Sciatic nerve (tissue), 2 donors: Measurements from ENCODE around the gene MS4A18. TPM values are rescaled to one million over a fixed set of nuclear protein-coding genes. Genes with fewer than 3 reads are reported as not detected.
"Not testable (repeated sequence)": the region's sequence is repeated elsewhere in the genome, so short reads cannot be mapped to it uniquely, and the experiment has no call there.

ENCODE experiments used
- ATAC-seq: fragments of 200-7000 bp; cut with Tn5 transposase; one replicate; pipeline ENCODE4 v1.9.1; 2020; ENCODE audit warnings: mild to moderate bottlenecking, moderate library complexity
- DNase-seq: peaks from one replicate; pipeline ENCODE4 v3.0.0-alpha.2; 2020; ENCODE audit warnings: low spot score
- intact Hi-C: fragments of 100-400 bp; cut with DNase I; formaldehyde crosslinking; loops from one replicate; pipeline ENCODE4 v1.14.2; 2022
- total RNA-seq: library from RNA; stranded (reverse); fragmentation: NEBNext Ultra II Directional; extraction: Animal tissue kit (Norgen Biotek cat#: 25700); gene quantifications from one replicate; pipeline ENCODE4 v1.2.1, GENCODE V29; 2021
- donor health status: DM: no; HTN: no; CAD: no.
- donor health status: DM: no; HTN: no; CAD: no.

MS4A18 gene
- total RNA-seq, 1 donor from 2014 or later: not detected

DNA sequence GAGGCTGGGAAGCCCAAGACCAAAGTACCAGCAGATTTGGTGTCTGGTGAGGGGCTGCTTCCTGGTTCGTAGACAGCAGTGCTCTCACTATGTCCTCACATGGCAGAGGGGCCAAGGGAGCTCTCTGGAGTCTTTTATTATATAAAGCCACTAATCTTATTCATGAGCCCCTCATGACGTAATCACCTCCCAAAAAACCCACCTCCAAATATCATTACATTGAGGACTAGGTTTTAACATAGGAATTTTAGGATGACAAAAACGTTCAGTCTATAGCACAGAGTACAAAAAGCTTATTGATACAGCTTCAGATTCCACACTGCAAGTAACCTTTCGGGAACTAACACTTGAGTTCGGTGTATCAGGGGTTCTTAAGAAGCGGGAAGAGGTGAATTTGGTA is 4.1 kb upstream of the MS4A18 start:
- intact Hi-C loops: no loop called here
- DNase-seq (no peak), ATAC-seq (no peak)

DNA sequence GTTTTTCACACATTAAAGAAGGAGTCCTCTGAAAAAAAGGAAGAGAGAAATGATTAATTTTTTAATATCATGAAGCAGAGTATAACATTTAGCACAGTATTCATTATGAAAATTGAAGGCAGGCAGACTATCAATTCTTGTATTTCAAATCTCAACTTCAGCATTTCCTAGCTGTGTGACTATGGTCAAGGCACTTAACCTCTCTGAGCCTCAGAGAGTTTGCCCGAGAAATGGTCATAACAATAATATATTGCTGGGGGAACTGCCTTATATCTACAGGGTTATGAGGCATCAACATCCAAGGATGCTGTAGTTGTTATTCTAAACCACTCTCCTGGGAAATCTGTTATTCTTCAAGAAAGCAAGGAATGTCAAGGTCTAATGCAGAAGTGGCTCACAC is 1.1 kb downstream of the MS4A18 start:
- intact Hi-C loops: no loop called here

DNA sequence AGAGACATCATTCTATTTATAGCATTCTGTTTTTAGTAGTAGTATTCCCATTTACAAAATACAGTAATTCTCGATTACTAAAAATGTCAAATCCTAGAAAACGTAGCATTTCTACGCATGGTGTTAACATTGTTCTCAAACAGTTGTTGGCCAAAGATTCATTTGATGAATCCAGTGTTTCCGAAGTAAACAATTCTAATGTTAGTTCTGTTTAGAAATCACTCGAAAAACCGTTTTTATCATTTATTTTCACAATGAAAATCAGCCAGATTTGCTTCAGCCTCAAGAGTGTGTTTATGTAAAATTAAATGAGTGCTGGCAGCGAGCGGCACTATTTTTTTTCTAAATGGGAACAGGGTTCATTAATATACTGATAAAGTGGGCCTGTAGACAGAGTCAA is 7.1 kb downstream of the MS4A18 start:
- DNase-seq: no peak
- ATAC-seq: no peak
- intact Hi-C loops: no loop called here

More for the DNA sequence above, 1.1 kb downstream of the MS4A18 start:
- DNase-seq (no peak), ATAC-seq (no peak)

DNA sequence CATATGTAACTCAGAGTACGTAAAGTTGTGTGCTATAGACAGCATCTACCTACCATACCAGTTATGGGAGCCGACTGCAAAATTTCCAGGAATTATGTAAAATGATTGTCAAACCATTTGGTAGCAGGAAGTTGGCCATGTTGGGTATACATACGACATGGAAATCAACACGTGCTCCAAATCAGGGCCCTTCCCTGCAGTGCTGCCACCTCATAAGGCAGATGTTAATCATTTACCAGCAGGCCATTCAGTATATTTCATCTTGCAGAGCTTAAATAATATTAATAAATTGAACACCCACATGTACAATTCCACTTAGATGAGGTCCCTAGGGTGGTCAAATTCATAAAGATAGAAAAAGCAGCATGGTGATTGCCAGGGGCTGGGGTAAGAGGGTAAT is 9.8 kb downstream of the MS4A18 start:
- ATAC-seq (no peak), DNase-seq (no peak)
- intact Hi-C loops: no loop called here

DNA sequence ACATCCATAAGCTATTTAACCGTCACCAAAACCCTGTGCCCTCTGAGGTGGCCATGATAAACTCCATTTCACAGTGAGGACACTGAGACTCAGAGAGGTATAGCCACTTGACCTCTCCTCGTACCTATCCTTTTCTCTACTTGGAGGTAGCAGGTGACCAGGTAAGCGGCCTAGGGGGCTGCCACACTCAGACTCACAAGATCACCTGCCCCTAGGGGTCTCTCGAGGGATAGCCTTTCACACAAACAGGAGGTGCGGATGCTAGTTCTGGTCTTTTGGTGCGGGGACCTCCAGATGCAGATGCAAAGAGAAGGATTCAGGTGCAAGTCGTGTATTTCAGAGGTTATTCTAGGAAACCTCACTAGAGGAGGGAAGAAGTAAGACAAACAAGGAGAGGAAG is 14.6 kb downstream of the MS4A18 start:
- intact Hi-C loops: no loop called here
- no peak for DNase-seq
- ATAC-seq: no peak

DNA sequence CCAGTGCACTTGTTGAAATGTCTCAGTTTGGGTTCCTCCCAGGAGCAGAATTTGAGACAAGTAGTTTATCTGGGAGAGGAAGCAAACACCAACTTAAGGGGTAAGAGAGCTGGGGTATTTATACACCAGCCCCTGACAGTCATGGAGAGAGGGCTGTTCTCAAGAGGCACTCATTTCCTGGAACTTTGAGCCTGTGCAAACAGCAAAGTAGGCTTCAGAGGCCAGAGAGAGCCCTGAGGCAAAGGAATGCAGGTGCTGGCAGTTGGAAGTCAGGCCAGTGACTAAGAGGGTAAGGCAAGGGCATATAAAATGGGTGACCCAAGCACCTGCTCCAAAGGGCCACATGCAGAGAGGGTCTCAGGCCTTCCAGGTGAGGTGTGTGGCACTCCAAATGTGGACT is 16.1 kb downstream of the MS4A18 start:
- ATAC-seq: no peak
- intact Hi-C loops: no loop called here

DNA sequence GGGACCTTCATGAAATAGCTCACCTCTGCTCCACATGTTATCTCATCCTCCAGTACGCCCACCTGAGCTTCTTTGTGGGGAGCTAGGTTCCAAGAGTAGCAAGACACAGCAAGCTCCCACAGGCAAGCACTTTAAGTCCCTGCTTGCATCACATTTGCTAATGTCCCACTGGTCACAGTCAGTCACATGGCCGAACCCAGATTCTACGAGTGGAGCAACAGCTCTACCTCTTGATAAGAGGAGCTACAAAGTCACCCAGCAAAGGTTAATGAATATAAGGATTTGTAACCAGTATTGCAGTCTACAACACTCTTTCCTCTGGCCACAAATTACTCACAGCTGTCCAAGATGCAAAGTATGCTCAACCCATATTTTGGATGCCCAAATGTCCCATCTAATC is 16.9 kb downstream of the MS4A18 start:
- ATAC-seq (no peak), DNase-seq (no peak)
- intact Hi-C loops: no loop called here

More for the DNA sequence above, 16.1 kb downstream of the MS4A18 start:
- no peak for DNase-seq

DNA sequence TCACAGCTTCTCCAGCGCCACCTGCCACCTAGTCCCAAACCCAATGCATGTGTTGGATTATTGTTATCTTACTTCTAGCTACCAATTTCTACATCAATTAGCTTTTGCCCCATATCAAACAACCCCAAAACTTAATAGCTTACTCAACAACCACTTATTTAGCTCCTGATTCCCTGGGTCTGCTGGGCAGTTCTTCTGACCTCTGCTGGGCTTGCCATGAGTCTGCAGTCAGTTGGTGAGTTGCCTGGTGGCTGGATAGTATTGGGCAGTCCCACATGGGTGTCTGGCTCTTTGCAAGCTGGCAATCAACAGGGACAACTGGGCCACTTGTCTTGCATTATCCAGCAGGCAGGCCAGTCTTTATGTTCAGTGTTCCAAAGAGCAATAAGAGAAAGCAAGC is 18.5 kb downstream of the MS4A18 start:
- ATAC-seq (no peak), DNase-seq (no peak)
- intact Hi-C loops: no loop called here

DNA sequence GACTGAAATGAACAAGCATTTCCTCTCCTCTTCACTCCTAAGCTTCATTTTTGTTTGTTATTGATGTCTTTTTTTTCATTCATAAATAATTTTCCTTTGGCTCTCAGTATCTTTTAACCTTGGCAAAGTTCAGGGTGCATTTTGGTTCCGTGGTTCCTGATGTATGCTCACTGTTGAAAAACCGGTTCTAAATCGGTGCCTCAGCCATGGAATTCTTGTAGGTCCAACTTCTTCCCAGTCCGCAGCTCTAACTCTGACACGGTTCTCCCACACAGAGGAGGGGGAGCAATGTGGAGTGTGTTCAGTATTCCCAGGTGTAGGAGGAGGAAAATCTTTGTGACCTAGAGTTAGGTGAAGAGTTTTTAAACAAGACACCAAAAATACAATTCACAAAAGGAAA is 19.6 kb downstream of the MS4A18 start:
- DNase-seq (no peak), ATAC-seq (no peak)
- intact Hi-C loops: no loop called here

DNA sequence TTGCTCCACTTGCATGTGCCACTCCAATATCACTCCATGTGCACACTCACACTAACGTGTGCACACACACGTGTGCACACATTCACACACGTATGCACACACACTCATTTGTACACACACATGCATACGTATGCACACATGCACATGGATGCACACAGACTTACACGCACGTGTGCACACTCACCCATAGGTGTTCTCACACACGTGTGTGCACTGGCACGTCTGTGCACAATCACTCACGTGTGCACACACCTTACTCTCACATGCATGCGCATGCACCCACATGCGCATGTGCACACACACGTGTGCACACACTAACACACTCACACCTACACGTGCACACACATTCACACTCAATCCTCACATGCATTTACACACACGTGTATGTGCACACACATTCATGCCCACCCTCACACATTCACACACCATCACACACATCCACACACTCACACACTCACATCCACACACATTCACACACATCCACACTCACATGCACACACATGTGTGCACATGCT is 22.9 kb downstream of the MS4A18 start:
- intact Hi-C loops: no loop called here
- ATAC-seq: no peak
- DNase-seq: no peak

DNA sequence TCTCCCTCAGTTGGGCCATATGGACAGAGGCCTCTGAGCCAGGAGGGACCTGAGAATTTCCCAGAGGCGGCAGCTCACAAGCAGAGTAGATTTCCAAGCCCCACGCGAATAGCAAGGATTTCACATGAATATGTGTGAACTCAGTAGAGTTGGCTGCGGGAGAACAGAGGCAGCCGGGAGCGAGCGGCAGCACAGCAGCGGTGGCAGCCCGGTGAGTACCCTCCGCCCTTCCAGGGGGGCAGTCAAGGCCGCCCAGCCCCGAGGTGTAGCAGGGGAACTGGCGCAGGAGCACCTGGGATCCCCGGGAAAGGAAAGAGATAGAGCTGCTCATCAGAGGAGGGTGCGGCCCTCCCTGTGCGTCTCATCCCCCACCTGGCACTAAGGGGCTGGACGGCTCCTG is 23.7 kb downstream of the MS4A18 start:
- no peak for ATAC-seq
- DNase-seq: no peak
- intact Hi-C loops: no loop called here

DNA sequence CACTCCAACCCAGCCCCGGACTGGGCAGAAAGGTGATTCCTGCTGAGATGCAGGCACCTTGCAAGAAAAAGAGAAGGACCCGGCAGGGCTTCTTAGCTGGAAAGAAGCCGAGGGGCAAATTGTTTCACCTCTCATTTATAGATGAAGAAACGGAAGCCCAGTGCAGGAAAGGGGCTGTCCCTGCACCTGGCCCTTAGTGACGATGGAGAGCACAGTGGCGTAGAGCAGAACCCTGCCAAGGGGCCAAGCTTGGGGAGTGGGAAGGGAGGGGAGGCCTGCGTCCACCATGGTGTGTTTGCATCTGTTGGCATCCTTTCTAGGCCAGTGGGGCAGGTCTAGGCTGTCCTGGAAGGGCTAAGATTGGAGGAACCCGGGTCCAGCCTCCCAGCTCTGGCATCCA is 24.3 kb downstream of the MS4A18 start:
- intact Hi-C loops: no loop called here
- ATAC-seq (no peak), DNase-seq (no peak)

DNA sequence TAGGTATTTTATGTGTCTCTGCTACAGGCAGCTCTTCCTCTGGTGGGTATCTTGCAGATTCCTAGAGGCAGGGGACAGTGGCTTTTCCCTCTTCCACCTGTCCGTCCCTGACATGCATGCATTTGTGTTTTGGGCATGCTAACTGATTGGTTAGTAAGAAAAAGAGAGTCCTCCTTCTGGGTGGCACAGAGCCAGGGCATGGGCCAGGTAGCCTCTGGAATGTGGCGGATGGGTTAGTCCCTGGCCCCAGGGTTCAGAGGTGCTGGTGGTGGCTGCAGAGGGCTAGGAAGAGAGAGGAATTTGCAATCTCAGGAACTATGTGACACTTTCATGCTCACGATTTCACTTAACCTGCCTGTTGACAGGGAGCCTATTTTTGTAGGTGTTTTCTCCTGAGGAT is 26.4 kb downstream of the MS4A18 start:
- intact Hi-C loops: no loop called here
- ATAC-seq (no peak), DNase-seq (no peak)

DNA sequence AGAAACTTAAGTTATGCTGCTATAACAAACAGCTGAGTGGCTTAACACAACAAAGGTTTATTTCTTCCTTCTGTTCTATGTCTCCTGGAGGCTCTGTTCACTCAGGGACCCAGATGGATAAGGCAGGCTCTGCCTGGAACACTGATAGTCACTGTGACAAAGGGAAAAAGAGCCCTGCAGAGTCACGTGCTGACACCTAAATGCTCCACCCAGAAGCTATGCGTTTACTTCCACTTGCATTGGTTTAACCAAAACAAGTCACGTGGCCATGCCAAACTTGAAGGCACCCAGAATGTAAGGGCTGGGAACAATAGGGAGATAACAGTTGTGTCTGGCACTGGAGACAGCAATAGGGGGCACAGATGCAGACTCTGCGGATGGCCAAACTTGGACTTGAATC is 28.8 kb downstream of the MS4A18 start:
- DNase-seq: no peak
- ATAC-seq: no peak
- intact Hi-C loops: no loop called here

DNA sequence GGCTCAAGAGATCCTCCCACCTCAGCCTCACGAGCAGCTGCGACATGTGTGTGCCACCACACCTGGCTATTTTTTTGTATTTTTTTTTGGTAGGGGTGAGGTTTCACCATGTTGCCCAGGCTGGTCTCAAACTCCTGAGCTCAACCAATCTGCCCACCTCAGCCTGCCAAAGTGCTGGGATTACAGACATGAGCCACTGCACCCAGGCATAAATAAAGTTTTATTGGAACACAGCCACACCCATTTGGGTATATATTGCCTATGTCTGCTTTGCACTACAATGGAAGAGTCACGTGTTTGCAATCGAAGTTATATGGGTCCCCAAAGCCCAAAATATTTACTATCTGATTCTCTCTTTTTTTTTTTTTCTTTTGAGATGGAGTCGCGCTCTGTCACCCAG is 30.4 kb downstream of the MS4A18 start:
- no peak for DNase-seq
- ATAC-seq: no peak
- intact Hi-C loops: no loop called here

DNA sequence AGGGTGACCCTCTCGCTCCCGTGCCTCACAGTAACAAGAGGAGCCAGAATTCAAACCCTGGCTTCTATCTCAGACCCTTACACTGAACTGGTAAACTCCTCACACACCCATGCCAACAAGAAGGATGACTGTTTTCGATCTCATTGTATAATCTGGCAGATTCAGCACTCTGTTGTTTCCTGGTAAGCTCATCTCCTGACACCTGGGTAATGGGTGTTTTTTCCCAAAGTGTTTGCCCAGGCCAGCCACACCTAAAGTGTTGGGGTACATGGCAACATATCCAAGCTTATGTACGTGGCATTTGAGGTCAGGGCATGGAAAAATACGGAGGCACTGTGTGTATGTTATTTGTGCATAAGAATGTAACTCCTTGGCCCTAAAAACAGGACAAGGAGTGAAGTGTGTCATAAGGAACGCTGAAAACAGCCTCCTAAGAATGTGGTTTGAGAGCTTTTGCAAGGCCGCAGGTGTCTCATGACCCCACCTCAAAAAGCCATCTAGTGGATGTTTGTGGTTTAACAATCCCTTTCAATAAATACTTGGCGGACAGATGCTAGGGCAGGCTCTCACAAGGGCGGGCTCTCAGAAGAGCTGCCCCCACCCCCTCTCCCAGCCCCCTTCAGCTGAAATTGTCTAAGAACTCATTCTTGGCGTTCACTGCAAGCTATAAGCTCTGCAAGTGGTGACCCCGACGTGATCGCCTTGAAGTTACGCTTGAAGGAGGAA is 31.9 kb downstream of the MS4A18 start, which contains the start of gene MS4A15:
MS4A15 (plus strand) TSS at position 561 of the 726 bp plus-strand sequence. CDS start 6,867 bp downstream, outside the sequence.
- intact Hi-C loops: no loop called here
- DNase-seq (no peak), ATAC-seq (no peak)

DNA sequence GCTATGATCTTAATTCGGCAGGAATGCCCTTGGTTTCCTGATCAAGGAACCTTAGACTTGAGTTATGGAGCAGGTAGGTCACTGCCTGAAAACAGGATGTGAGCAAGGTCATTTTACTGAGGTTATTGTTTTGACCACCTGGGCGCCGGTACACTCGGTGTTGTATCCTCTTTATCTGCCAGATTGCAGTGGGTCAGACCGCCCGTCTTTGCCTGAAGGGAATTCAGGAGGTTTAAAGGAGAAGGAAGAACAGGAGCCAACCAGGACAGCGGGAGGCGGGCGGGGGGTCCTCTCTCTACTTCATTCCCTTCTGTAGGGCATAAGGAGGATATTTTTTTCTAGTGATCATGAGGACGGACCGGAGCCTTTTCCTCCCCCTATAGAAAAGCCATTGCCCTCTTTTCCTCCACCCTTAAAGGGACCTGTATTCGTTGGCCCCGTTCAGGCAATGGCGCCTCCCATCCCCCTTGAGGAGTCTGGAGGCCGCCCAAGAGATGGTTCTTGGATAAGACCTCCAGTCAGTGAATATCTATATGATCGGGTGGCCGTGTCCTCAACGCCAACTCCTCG is 32.8 kb downstream of the MS4A18 start:
- intact Hi-C loops: no loop called here
- no peak for DNase-seq
- no peak for ATAC-seq

DNA sequence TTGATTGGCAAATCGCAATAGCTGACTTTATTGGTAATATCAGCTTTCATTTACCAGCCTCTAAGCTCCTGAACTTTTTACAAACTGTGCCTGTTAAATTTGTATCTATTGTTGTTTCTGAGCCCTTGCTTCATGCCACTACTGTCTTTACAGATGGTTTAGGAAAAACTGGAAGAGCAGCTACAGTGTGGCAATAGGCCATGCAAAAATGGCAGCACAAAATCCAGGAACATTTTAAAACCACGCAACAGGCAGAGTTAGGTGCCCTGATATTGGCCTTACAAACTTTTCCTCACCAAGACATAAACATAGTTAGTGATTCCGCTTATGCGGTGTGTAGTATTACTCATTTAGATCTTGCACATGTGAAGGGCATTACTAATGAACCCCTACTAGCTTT is 34.2 kb downstream of the MS4A18 start:
- intact Hi-C loops, ATAC-seq, DNase-seq: not testable (repeated sequence)

DNA sequence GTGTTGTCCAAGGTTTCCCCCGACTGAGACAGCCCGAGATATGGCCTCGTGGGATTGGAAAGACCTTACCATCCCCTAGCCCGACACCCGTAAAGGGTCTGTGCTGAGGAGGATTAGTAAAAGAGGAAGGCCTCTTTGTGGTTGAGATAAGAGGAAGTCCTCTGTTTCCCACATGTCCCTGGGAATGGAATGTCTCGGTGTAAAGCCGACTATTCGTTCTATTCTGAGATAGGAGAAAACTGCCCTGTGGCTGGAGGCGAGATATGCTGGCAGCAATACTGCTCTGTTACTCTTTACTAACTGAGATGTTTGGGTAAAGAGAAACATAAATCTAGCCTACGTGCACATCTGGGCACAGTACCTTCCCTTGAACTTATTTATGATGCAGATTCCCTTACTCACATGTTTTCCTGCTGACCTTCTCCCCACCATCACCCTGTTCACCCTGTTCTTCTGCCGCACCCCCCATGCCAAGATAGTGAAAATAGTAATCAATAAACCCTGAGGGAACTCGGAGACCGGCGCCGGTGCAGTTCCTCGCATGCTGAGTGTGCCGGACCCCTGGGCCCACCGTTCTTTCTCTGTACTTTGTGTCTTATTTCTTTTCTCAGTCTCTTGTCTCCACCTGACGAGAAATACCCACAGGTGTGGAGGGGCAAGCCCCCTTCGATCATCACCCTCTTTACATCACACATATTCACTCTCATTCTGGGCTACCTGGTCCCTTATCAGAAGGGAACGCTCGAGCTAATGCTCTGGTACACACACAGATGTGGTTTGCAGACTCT is 35.1 kb downstream of the MS4A18 start:
- intact Hi-C loops, ATAC-seq, DNase-seq: not testable (repeated sequence)
